Measurements from ENCODE around the gene EPHB2. TPM values are rescaled to one million over a fixed set of nuclear protein-coding genes. Genes with fewer than 3 reads are reported as not detected.

EPHB2 gene
- total and polyA plus RNA-seq, 2 of the 8 experiments (the other 6 are each of a cell fraction or from before 2014, with no cell fraction given): 15.8 to 17.2 TPM

GRCh38 chr1:22752339-22752738 is 41.7 kb downstream of the EPHB2 start (continued):
- TF ChIP-seq ASH2L (IDR thresholded peaks at IDR 0.05; ENCODE audit: low read length) (no peak), CHD2 (IDR thresholded peaks at IDR 0.05; ENCODE audit: low read length) (no peak), USF2 (IDR thresholded peaks at IDR 0.05; ENCODE audit: low read length) (no peak), TEAD4 (IDR thresholded peaks at IDR 0.05; ENCODE audit: low read depth, low read length) (no peak)
